Sigmoid colon (tissue), 7 donors: ENCODE measurements around the gene ARHGAP28. TPM values are rescaled to one million over a fixed set of nuclear protein-coding genes. Genes with fewer than 3 reads are reported as not detected.

Source experiments
- DNase-seq: peaks from one replicate; pipeline ENCODE4 v3.0.0-alpha.2; 2019
- H3K27ac ChIP-seq, 4 donors: fragments of 200-600 bp; sonication (generic); one replicate each; pipeline ENCODE4 v1.5.1; 2016 to 2019; ENCODE audit warnings: mild to moderate bottlenecking in 1 of 4
- H3K27me3 ChIP-seq, 3 donors: fragments of 200-600 bp; sonication (generic); one replicate each; pipeline ENCODE4 v1.5.1; 2019; ENCODE audit warnings: mild to moderate bottlenecking in 1 of 3
- H3K36me3 ChIP-seq, 4 donors: fragments of 200-600 bp; sonication (generic); one replicate each; pipeline ENCODE4 v1.5.1; 2016 to 2019
- H3K4me1 ChIP-seq, 4 donors: fragments of 200-600 bp; sonication (generic); one replicate each; pipeline ENCODE4 v1.5.1; 2017 to 2019
- H3K4me3 ChIP-seq, 4 donors: fragments of 200-600 bp; sonication (generic); one replicate each; pipeline ENCODE4 v1.5.1; 2017 to 2019; ENCODE audit warnings: mild to moderate bottlenecking in 2 of 4, moderate library complexity in 1 of 4
- H3K9me3 ChIP-seq, 4 donors: fragments of 200-600 bp in 3 of 4; sonication (generic) in 3 of 4; one replicate each; pipeline versions ENCODE4 v1.5.1 to v1.6.1; 2013 to 2019
- EP300 ChIP-seq, 4 donors: sonication (generic); formaldehyde crosslinking; IDR thresholded peaks; one replicate each; pipeline ENCODE4 v1.6.1; 2017; ENCODE audit warnings: antibody characterized with exemption in 4 of 4
- POLR2A ChIP-seq, 2 donors: fragments of 450-650 bp; IDR thresholded peaks; one replicate each; pipeline ENCODE4 v1.6.1; 2016; ENCODE audit warnings: antibody characterized with exemption in 2 of 2, mild to moderate bottlenecking in 2 of 2, moderate library complexity in 2 of 2
- POLR2AphosphoS5 ChIP-seq, 4 donors: sonication (generic); formaldehyde crosslinking; IDR thresholded peaks; one replicate each; pipeline ENCODE4 v1.6.1; 2017; ENCODE audit warnings: antibody characterized with exemption in 4 of 4
- WGBS, 2 donors: extraction: QIAGEN DNeasy Blood & Tissue Kit; methylation state at CpG; one replicate each; pipeline ENCODE4 v1.1.7; 2013; 5-methylcytosine and 5-hydroxymethylcytosine counted together
- intact Hi-C: fragments of 100-400 bp; cut with DNase I; formaldehyde crosslinking; loops from one replicate; pipeline ENCODE4 v1.15.1; 2023
- polyA plus RNA-seq, 3 donors: library from polyadenylated mRNA; stranded (reverse); fragments of 200-250 nt; gene quantifications; one replicate each; pipeline ENCODE4 v1.2.3, GENCODE V29; 2013
- total RNA-seq, 4 donors: library from RNA; depleted of rRNA; stranded (reverse); fragments of >200 nt; gene quantifications; one replicate each; pipeline ENCODE4 v1.1.0, GENCODE V29; 2016
- TF ChIP-seq, protein P1 (sequence below), 4 experiments: fragments of 450-650 bp in 3 of 4; fragments of 200-600 bp in 1 of 4; IDR thresholded peaks; one replicate each; pipeline ENCODE4 v1.5.1; 2016 to 2019; ENCODE audit warnings: antibody characterized with exemption in 4 of 4, mild to moderate bottlenecking in 3 of 4, moderate library complexity in 2 of 4
- donor health status: healthy with polysubstance abuse.
- donor health status: Bipolar disorder and iron deficiency.
- donor health status: healthy.

Gene ARHGAP28
- total and polyA plus RNA-seq, 7 donors: 0.23 to 13.2 (median 4.3) TPM

DNA sequence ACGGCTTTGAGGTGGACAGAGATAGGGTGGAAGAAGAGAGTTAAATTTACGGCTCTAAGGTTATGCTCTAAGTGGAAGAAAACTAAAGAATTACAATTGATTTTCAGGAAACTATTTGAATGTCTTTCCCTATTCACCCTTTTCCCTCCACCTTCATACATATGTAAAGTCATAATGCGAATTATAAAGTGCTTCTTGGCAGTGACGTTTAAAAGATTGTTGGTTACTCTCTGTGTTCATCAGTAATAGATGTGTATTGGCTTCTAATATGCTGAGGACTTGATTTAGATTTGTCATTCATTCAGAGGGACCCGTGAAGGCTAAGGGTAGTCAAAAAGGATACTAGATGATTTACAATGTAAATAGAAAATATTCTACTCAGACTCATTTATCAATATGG, 63.9 kb downstream of the ARHGAP28 start:
- no peak for TF ChIP-seq POLR2AphosphoS5 (IDR thresholded peaks at IDR 0.05)
- no peak for TF ChIP-seq EP300 (IDR thresholded peaks at IDR 0.05)
- no peak for TF ChIP-seq POLR2A (IDR thresholded peaks at IDR 0.05)
- TF ChIP-seq, protein P1, sequence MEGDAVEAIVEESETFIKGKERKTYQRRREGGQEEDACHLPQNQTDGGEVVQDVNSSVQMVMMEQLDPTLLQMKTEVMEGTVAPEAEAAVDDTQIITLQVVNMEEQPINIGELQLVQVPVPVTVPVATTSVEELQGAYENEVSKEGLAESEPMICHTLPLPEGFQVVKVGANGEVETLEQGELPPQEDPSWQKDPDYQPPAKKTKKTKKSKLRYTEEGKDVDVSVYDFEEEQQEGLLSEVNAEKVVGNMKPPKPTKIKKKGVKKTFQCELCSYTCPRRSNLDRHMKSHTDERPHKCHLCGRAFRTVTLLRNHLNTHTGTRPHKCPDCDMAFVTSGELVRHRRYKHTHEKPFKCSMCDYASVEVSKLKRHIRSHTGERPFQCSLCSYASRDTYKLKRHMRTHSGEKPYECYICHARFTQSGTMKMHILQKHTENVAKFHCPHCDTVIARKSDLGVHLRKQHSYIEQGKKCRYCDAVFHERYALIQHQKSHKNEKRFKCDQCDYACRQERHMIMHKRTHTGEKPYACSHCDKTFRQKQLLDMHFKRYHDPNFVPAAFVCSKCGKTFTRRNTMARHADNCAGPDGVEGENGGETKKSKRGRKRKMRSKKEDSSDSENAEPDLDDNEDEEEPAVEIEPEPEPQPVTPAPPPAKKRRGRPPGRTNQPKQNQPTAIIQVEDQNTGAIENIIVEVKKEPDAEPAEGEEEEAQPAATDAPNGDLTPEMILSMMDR (IDR thresholded peaks at IDR 0.05): no peak
- Histone ChIP-seq H3K36me3 (no peaks in the 10 kb centered on the region), H3K27ac (no peak overlapping the region), H3K4me1 (peaks cover 0 to 7% (median 0%) of the 10 kb centered on the region in 4 donors), H3K9me3 (no peaks in the 10 kb centered on the region), H3K27me3 (no peaks in the 10 kb centered on the region), H3K4me3 (no peak overlapping the region)
- intact Hi-C loops: no loop called here
- DNase-seq: no peak
- 81 to 86% methylated on average over 5 of the region's 5 CpGs for WGBS, 2 donors

DNA sequence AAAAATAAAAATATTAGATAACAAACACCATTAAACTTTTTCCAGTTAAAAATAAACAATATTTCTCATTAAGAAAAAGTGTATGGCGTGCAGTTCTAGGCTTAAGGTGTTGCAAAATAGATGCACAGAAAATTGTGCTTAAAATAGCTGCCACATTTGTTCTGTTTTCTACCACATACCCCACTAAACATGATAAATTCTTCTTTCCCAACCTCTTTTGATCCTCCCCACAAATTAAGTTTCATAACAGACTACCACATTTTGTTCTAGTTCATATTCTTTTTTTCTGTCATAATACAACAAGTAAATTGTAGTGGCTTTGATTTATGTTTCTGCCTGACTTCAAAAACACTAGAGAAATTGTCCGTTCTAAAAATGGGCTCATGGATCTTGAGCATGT, 64.5 kb downstream of the ARHGAP28 start:
- Histone ChIP-seq H3K4me3 (no peak overlapping the region), H3K4me1 (peaks cover 0 to 7% (median 0%) of the 10 kb centered on the region in 4 donors), H3K9me3 (no peaks in the 10 kb centered on the region), H3K27ac (no peak overlapping the region), H3K27me3 (no peaks in the 10 kb centered on the region), H3K36me3 (no peaks in the 10 kb centered on the region)
- no peak for DNase-seq
- intact Hi-C loops: no loop called here
- TF ChIP-seq EP300 (IDR thresholded peaks at IDR 0.05): no peak
- 80 to 87% methylated on average over 2 of the region's 2 CpGs for WGBS, 2 donors

DNA sequence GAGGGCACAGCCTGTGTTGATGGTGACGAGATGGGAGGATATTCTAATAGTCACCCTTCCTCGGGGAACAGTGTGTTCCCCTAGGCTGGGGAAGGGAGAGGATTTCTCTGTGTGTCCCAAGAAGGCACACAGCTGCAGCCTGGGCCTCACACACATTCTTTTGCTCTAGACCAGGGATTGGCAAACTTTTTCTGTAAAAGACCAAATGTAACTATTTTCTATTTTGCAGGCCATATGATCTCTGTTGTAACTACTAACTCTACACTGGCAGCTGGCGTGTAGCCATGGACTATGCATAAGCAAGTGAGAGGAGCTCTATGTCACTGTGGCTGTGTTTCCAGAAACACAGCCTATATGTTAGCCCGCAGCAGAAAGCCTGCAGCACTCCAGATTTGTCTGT, 65.8 kb downstream of the ARHGAP28 start:
- no peaks in the 10 kb centered on the region for H3K27me3 ChIP-seq
- peaks cover 0 to 7% (median 0%) of the 10 kb centered on the region in 4 donors for H3K4me1 ChIP-seq
- no peak for TF ChIP-seq EP300 (IDR thresholded peaks at IDR 0.05)
- no peak for TF ChIP-seq POLR2A (IDR thresholded peaks at IDR 0.05)
- TF ChIP-seq, protein P1 (IDR thresholded peaks at IDR 0.05): no peak
- no peak for TF ChIP-seq POLR2AphosphoS5 (IDR thresholded peaks at IDR 0.05)
- H3K9me3 ChIP-seq: no peaks in the 10 kb centered on the region
- H3K36me3 ChIP-seq: no peaks in the 10 kb centered on the region
- DNase-seq: no peak
- 71 to 75% methylated on average over 4 of the region's 4 CpGs for WGBS, 2 donors
- intact Hi-C loops: no loop called here
- H3K27ac ChIP-seq: peak overlapping the region in 2 of 4 donors; percentile 10 to 44
- no peak overlapping the region for H3K4me3 ChIP-seq

DNA sequence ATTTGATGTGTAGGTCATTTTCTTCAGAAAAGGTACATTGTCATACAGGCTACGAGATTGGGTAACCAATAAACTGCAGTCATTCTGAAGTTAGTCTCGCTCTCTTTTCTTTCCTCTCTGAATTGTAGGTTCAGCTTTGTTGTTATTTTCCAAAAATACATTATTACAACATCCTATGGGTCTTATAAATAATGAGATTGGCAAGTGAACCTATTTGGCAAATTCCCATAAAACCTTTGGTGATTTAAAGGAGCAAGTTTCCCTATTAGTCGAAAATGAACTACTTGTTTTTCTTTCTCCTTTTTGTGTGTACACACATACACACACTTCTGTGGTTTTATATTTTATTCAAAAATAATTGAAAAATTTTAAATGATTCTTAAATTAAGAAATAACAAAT, 67.0 kb downstream of the ARHGAP28 start:
- Histone ChIP-seq H3K4me3 (no peak overlapping the region), H3K27ac (no peak overlapping the region), H3K36me3 (no peaks in the 10 kb centered on the region), H3K4me1 (peaks cover 0 to 7% (median 0%) of the 10 kb centered on the region in 4 donors), H3K9me3 (no peaks in the 10 kb centered on the region), H3K27me3 (no peaks in the 10 kb centered on the region)
- TF ChIP-seq, protein P1 (IDR thresholded peaks at IDR 0.05): no peak
- no peak for TF ChIP-seq POLR2A (IDR thresholded peaks at IDR 0.05)
- TF ChIP-seq EP300 (IDR thresholded peaks at IDR 0.05): no peak
- 83 to 85% methylated on average over 3 of the region's 3 CpGs for WGBS, 2 donors
- DNase-seq: no peak
- intact Hi-C loops: no loop called here

DNA sequence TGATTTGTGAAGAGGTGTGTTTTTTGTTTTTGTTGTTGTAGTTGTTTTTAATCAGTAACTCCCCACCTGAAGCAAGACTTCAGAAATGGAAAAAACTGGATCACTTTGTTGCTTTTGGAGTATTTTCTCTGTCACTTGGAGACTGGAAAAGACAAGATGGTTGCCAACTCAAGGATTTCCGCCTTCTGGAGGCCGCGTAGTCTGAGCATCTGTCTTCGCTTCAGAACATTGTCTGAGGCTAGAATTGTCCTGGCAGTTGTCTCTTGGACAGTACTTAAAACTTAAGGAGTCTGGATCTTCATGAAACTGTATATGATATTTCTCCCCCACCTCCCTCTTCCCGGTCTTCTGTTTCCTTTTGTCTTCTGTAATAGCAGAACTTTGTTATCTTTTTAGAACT, 67.7 kb downstream of the ARHGAP28 start:
- Histone ChIP-seq H3K9me3 (no peaks in the 10 kb centered on the region), H3K36me3 (no peaks in the 10 kb centered on the region), H3K4me3 (no peak overlapping the region), H3K27ac (no peak overlapping the region), H3K4me1 (peaks cover 0 to 7% (median 0%) of the 10 kb centered on the region in 4 donors), H3K27me3 (no peaks in the 10 kb centered on the region)
- WGBS, 2 donors: 93 to 94% methylated on average over 5 of the region's 5 CpGs
- TF ChIP-seq, protein P1 (IDR thresholded peaks at IDR 0.05): no peak
- TF ChIP-seq EP300 (IDR thresholded peaks at IDR 0.05): no peak
- TF ChIP-seq POLR2A (IDR thresholded peaks at IDR 0.05): no peak
- no peak for TF ChIP-seq POLR2AphosphoS5 (IDR thresholded peaks at IDR 0.05)
- intact Hi-C loops: no loop called here
- DNase-seq: no peak
